HFF-Myc (cell line): ENCODE results near the gene PLCB1.

Source experiments
- DNase-seq: peaks from one replicate; pipeline ENCODE4 v3.0.0-alpha.2; 2011; ENCODE audit warnings: low read depth; ENCODE audit errors: extremely low read depth
- H3K4me3 ChIP-seq: replicated peaks from 2 replicates; pipeline ENCODE4 v1.5.1; 2011; ENCODE audit warnings: low read depth, mild to moderate bottlenecking, control low read depth, low read length
- CTCF ChIP-seq: IDR thresholded peaks from 2 replicates; pipeline ENCODE4 v1.5.1; 2012; ENCODE audit warnings: mild to moderate bottlenecking, low read depth, low read length, control low read depth; ENCODE audit errors: missing control alignments

PLCB1 gene

GRCh38 chr20:8225658-8226057, 93.6 kb downstream of the PLCB1 start:
- no peak overlapping the region for H3K4me3 ChIP-seq
- DNase-seq = no peak
- no peak for TF ChIP-seq CTCF

DNA sequence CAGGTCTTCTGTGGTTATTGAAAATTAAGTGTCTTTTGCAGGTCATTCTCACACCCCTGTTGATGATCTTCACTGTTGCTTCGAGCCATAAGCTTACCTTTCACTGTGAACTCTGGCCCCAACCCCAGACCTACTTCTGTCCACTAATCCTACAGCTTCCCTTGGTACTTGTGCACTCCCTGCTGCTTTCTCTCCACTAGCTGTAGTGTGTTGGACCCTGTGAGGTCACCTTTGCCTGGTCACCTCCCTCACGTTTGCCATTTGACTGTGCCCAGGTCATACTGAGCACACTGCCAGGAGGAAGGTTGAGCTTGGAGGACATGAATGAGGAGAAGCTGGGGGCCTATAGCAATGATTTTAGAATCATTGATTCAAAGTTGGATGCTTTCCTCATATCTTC, 94.0 kb downstream of the PLCB1 start:
- DNase-seq = no peak
- no peak overlapping the region for H3K4me3 ChIP-seq
- no peak for TF ChIP-seq CTCF

DNA sequence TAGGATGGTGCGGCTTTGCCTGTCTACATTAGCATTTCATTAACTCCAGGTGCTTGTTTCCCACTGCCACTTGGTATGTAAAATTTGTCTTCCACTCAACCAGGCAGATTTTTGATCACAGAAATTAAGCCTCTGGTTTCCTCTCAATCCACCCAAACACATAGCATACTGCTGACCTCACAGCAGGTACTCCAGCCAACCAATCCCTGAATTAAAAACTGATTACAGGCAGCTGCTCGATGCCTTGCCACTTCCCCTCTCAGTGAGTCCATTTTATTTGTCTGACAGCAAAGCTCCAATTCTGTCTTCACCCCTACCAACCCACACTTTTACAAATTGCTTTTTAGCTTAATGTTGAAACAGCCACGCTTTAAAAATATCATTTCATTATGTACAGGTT, 95.2 kb downstream of the PLCB1 start:
- no peak for DNase-seq
- no peak overlapping the region for H3K4me3 ChIP-seq
- TF ChIP-seq CTCF = no peak

DNA sequence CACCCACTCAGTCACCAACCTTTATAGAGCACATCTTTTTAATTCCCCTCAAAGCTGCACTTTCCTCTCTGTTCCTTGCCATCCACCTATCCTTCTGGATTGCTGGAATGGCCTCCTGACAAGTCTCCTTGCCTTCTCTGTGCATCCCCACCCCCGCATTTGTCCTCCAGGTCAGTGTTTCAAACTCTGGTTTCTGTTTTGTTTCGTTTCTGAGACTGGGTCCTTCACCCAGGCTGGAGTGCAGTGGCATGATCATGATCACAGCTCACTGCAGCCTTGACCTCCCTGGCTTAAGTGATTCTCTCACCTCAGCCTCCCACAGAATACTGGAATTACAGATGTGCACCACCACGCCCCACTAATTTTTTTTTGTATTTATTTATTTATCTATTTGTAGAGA, 96.2 kb downstream of the PLCB1 start:
- no peak overlapping the region for H3K4me3 ChIP-seq
- TF ChIP-seq CTCF = no peak
- DNase-seq = no peak

- DNase-seq = no peak
- no peak overlapping the region for H3K4me3 ChIP-seq
- no peak for TF ChIP-seq CTCF
Measured at GRCh38 chr20:8229090-8229489, 97.0 kb downstream of the PLCB1 start.

GRCh38 chr20:8231038-8231437, 99.0 kb downstream of the PLCB1 start:
- no peak for TF ChIP-seq CTCF
- H3K4me3 ChIP-seq = no peak overlapping the region
- DNase-seq = no peak

- no peak for DNase-seq
- TF ChIP-seq CTCF = no peak
- no peak overlapping the region for H3K4me3 ChIP-seq
Measured at GRCh38 chr20:8232332-8232731, 100.3 kb downstream of the PLCB1 start.
